HG03139 (cell line): ENCODE results near the gene OR10G7.

ENCODE experiments used
- ATAC-seq: cut with Tn5 transposase; IDR thresholded peaks from one replicate; pipeline ENCODE4 v1.9.1; 2021; ENCODE audit not compliant: unreplicated experiment

OR10G7 gene

DNA sequence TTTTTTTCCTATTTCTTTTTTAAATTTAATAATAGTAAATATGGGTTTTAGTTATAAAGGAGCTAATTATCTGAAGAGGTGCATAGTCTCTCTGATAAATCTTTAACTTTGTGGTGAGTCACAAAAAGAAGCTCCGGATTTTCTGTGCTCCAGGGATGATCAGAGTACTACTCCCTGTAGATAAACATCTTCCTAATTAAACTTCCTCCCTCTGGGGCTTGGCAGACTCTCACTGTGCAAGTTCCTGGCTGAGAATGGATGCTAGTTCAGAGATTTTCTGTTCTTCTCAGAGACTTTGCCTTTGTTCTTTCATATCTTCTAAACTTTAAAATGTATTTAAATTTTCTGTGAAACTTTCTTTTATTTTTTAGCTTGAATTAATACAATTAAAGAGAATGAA is at the start of gene OR10G7:
TSS of gene OR10G7 (minus strand) at position 72 of the 400 bp plus-strand sequence. CDS start 2,324 bp downstream, outside the sequence.
- no peak for ATAC-seq

DNA sequence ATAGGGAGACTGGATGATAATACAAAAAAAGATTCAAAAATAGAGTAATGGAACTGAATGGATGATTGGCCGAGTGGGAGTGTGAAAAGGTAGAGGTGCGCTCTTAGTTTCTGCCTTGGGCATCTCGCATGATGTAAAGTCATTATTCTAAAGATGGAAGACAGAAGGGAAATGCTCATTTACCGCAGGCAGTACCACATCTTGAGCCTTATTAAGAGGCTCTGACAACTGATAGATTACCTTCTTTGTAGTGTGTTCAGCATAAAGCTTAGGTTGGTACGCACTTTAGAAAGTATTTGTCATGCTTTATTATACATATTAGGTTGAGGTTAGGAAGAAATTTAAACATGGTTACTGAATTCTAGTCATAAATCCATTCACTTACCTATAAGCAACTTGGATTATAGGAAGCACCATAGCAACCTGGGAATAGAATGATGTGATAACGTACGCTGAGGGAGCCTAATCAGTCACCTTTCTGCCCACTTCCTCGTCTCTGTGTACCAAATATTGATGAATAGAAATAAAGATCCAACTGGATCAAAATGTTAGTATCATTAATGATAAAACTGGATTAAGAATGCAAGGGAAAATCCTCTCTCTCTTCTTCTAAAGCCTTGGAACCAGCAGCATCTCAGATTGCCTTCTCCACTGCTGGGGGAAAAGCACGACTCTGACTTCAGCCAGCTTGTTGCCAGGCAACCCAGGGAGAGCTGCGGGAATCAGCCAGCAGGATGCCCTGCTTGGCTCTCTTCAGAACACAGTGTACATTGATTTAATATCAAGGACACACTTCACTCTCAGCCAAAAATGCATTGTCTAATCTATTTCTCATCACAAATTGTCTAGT is 45.1 kb upstream of the OR10G7 start:
- ATAC-seq = no peak

- ATAC-seq = no peak
Measured at GRCh38 chr11:124085583-124085982, 44.5 kb upstream of the OR10G7 start.

DNA sequence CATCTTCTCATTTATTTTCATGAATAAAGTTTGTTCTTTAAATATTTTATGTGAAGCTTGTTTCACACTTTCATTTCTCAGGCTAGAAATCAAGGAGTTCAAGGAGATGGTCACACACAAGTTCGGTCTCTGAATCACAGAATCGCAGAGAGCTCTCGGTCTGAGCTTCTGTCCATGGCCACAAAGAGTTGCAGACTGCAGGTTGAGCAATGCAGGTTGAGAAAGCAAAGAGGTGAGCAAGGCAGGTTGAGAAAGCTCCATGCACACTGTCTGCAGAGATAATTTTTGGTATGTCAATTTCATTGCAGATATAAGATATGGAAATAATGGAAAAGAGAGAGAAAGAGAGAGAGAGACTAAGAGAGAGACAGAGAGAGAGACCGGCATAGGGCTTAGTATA is 41.2 kb upstream of the OR10G7 start:
- ATAC-seq = no peak

- no peak for ATAC-seq
Measured at GRCh38 chr11:124081483-124081882, 40.4 kb upstream of the OR10G7 start.

DNA sequence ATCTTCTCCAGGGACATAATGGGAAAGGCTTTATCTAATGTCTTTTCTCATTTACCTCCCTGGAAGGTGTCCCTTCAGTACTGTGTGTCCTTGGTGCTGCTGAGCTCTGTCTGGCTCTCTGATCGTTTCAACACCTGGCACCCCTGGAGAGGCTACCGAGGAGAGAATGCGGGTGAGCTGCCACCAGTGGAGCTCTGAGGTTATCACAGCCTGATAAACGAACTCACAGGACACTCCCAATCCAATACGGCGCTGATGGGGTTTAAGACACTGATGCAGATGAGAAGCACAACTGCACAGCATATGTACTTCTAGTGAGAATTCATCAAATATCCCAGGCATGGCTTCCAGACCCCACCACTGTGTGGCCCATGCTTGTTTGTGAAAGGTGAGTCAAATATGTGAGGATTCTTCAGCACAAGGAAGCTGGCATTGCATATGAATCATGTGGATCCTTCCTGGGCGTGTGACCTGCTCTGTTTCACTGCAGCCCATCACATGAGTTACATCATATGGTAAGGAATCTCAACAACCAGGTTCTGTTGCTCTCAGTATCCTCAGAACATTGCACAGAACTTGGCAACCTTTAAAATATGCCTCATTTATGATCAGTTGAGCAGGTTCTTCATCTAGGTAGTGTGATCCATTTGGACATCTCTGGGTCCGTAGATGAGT is 39.3 kb upstream of the OR10G7 start:
- ATAC-seq = no peak

- no peak for ATAC-seq
Measured at GRCh38 chr11:124079631-124080326, 38.7 kb upstream of the OR10G7 start.

DNA sequence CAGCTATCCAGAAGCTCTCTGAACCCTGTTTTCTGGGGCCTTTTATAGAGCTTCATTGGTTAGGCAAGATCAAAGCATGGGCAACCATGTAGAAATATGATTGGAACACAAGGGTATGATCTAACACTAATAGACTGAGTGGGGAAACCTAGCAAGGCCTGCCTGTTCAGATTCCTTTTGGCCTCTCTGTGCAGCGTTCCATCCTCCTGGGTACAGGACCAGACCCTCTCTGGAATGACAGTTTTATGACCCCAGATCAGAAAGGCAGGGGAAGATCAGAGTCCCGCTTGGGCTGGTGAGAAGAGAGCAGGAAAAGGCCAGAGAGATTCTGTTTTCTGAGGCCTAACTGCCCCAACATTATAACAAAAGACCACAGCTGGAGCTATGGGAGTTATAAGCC is 37.5 kb upstream of the OR10G7 start:
- ATAC-seq = no peak

- ATAC-seq = no peak
Measured at GRCh38 chr11:124077266-124077665, 36.1 kb upstream of the OR10G7 start.

GRCh38 chr11:124075841-124076651 is 34.9 kb upstream of the OR10G7 start:
- peak; percentile 55 for ATAC-seq

DNA sequence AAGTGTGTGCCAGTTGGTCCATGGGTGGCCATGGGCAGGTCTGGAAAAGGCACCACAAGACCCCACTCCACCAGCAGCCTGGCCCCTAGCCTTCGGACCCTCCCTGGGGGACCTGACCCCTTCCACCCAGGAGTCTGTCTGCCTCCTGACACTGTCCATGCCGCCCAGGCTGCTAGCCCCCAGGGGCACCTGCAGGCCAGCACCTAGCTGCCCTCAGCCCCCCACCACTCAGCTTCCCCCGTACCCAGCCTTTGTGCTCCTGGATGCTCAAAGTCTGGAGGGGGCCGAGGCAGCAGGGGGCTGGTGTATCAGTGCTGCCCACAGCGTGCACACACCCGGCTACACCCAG is 34.3 kb upstream of the OR10G7 start:
- ATAC-seq = no peak

- ATAC-seq = no peak
Measured at GRCh38 chr11:124074554-124074953, 33.4 kb upstream of the OR10G7 start.

DNA sequence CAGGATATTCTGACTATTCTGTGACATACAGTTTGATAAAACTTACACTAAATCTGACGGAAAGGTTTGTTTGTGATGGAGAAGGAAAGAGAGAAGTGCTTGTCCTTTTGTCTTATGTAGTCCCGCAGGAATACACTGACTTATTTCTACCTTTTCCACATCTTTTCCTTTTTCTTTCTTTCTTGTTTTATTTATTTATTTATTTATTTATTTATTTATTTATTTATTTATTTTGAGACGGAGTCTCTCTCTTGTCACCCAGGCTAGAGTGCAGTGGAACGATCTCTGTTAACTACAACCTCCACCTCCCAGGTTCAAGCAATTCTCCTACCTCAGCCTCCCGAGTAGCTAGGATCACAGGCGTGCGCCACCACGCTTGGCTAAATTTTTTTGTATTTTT is 31.0 kb upstream of the OR10G7 start:
- ATAC-seq = no peak

GRCh38 chr11:124071623-124071948 is 30.5 kb upstream of the OR10G7 start:
- no peak for ATAC-seq

GRCh38 chr11:124070915-124071622 is 29.9 kb upstream of the OR10G7 start:
- peak; percentile 89 for ATAC-seq

- peak; percentile 71 for ATAC-seq
Measured at GRCh38 chr11:124069429-124070401, 28.6 kb upstream of the OR10G7 start.

DNA sequence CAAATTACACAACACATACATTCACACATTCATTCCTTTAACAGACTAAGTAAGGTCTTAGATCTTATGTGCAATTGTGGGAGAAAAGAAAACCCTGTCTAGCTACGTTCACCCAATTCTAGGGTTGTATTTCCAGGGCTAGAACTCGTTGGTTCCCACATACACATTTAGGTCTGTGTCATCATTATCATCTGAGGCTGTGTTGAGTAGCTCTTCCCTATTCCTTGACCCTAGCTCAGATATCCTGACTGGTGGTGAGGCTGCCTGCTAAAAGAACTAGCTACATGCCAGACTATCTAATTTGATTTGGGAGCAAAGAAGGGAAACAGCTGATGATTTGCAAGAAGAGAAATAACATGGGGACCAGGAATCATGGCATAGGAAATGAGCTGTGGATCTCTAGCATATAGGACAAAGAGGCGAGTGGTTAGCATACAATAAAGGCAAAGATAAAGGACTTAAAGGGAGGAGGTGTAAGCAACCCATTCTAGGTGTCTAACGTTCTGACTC is 27.5 kb upstream of the OR10G7 start:
- ATAC-seq = no peak

GRCh38 chr11:124052966-124053365 is 11.8 kb upstream of the OR10G7 start:
- no peak for ATAC-seq

DNA sequence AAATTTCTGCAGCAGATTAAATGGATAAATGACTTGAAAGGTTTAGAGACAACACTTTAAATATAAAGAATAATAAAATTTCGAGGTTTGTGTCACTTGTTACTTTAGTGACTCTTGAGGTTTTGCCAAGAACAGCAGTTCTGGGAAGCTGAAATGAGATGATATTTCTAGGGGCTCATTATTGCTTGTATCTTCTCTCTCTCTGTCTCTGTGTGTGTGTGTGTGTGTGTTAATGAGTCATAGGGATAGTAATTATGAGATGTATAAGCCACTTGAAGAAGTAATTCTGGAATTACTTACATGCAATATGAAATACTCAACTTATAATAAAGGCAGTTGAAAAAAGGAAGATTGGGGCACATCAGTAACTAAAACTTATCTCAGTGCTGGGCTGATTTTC is 9.6 kb upstream of the OR10G7 start:
- ATAC-seq = no peak
